ENCODE results near the gene PLEKHM3.

- TF ChIP-seq YY1 (IDR thresholded peaks at IDR 0.05; ENCODE audit: insufficient read depth, insufficient read length) (no peak), ZNF274 (IDR thresholded peaks at IDR 0.05; ENCODE audit: low read depth, low read length) (no peak), SUZ12 (IDR thresholded peaks at IDR 0.05; ENCODE audit: extremely low read depth, insufficient read depth, insufficient read length) (no peak)
Measured at GRCh38 chr2:207926133-207926988, 99.0 kb downstream of the PLEKHM3 start.
